Measurements from ENCODE around the gene TAF4.

DNA sequence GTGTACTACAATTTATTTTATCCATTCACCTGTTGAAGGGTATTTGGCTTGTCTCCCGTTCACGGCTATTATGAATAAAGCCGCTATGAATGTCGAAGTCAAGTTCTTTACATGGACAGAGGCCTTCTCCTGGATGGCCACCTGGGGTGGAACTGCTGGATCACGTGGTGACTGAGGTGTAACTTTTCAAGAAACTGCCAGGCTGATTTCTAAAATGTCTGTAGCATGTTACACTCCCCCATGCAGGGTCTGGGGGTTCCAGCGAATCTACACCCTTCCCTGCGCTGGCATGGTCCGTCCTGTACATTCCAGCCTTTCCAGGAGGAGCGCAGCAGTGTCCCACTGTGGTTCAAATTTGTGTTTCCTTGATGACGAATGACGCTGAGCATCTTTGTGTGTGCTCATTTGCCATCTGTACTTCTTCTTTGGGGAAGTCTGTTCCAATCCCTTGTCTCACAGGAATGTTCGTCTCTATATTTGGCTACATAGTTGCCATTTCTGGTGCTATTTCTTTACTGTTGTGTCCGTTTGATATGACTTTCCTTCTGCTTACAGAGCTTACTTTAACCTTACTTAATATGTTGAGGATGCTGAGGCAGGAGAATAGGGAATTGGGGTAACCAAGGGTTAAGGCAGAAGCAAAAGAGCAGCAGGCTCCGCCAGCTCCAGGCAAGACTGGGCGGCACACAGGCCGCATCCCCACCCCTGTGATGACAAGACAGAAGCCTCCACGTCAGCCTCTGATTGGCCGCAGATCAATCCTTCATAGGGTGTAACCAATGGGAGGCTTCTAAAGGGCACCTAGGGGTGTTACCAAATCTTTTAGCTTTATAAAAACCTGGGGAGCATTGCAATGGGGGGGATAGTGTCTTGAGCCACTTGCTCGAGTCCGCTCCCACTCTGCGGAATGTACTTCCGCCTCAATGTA lies 106.6 kb downstream of the TAF4 start:
- no peak for TF ChIP-seq POLR2A (IDR thresholded peaks at IDR 0.05; ENCODE audit: low read depth, low read length)
- TF ChIP-seq, protein P1, sequence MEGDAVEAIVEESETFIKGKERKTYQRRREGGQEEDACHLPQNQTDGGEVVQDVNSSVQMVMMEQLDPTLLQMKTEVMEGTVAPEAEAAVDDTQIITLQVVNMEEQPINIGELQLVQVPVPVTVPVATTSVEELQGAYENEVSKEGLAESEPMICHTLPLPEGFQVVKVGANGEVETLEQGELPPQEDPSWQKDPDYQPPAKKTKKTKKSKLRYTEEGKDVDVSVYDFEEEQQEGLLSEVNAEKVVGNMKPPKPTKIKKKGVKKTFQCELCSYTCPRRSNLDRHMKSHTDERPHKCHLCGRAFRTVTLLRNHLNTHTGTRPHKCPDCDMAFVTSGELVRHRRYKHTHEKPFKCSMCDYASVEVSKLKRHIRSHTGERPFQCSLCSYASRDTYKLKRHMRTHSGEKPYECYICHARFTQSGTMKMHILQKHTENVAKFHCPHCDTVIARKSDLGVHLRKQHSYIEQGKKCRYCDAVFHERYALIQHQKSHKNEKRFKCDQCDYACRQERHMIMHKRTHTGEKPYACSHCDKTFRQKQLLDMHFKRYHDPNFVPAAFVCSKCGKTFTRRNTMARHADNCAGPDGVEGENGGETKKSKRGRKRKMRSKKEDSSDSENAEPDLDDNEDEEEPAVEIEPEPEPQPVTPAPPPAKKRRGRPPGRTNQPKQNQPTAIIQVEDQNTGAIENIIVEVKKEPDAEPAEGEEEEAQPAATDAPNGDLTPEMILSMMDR (IDR thresholded peaks at IDR 0.05; ENCODE audit: extremely low read depth in 1 of 2, insufficient read depth in 1 of 2, low read depth in 1 of 2, low read length in 2 of 2) = no peak
- TF ChIP-seq, protein P2, sequence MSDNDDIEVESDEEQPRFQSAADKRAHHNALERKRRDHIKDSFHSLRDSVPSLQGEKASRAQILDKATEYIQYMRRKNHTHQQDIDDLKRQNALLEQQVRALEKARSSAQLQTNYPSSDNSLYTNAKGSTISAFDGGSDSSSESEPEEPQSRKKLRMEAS (IDR thresholded peaks at IDR 0.05; ENCODE audit: insufficient read depth, insufficient read length) = no peak
- TF ChIP-seq POLR2AphosphoS5 (IDR thresholded peaks at IDR 0.05; ENCODE audit: insufficient read depth, low read depth, low read length) = no peak
- TF ChIP-seq MYC (IDR thresholded peaks at IDR 0.05; ENCODE audit: low read depth, low read length) = no peak
- no peak for TF ChIP-seq GATA2 (IDR thresholded peaks at IDR 0.05; ENCODE audit: insufficient read depth, insufficient read length, low read depth, low read length)
- no peak for TF ChIP-seq EZH2 (IDR thresholded peaks at IDR 0.05; ENCODE audit: borderline replicate concordance, low read depth, low read length, severe bottlenecking)
- TF ChIP-seq FOS (IDR thresholded peaks at IDR 0.05; ENCODE audit: borderline replicate concordance, insufficient read depth, low read length) = no peak

Data from endothelial cell of umbilical vein (primary cell).